Middle frontal gyrus (tissue), 1 donor: ENCODE results near the gene GPR6.

Source experiments
- DNase-seq: peaks from one replicate; pipeline ENCODE4 v3.0.0-alpha.2; 2015; ENCODE audit warnings: low spot score; ENCODE audit errors: extremely low spot score

GPR6 gene

DNA sequence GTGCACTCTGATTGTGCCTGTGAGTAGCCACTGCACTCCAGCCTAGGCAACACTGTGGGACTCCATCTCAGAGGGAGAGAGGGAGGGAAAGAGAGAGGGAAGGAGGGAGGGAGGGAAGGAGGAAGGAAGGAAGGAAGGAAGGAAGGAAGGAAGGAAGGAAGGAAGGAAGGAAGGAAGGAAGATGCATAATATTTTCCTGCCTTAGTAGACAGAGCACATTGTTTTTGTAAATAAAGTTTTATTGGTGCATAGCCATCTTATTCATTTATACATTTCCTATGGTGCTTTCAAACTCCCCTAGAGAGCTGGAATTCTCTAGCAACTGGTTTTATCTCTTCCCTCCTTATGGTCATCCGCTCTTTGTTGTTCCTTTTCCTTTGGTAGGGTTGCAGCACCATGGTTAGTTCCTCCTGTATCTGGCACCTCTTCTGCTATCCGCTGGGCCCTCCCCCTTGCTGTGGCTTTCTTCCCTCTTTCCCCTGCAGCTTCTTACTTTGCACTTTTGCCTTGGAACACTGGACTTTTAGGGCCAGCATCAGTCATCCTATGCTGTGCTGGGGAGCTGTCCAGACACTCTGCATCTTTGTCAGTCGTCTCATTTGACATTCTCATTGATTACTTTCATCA is 20.2 kb downstream of the GPR6 start:
- no peak for DNase-seq

- DNase-seq: no peak
Measured at GRCh38 chr6:109999740-110000139, 21.6 kb downstream of the GPR6 start.

GRCh38 chr6:110002676-110003075 is 24.6 kb downstream of the GPR6 start:
- no peak for DNase-seq

GRCh38 chr6:110013386-110013785 is 35.3 kb downstream of the GPR6 start:
- DNase-seq: no peak

GRCh38 chr6:110015206-110015605 is 37.1 kb downstream of the GPR6 start:
- no peak for DNase-seq

DNA sequence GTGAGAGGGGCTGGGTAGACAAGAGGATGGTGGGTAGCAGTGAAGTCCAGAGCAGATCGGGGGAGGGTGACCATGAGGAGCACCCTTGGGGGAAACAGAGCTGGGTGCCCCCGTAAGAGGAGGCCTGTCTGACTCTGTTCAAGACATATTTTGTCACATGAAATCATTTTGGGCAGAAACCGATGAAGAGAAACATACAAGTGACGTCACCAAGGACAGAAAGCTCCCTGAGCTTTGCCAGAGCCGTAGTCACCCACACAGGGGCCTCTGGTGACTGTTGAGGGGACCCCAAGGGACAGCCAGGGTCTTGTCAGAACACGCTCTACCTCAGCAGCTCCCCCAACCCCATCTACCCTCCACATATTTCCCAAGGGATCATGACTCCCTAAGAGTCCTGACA is 39.2 kb downstream of the GPR6 start:
- DNase-seq: no peak

DNA sequence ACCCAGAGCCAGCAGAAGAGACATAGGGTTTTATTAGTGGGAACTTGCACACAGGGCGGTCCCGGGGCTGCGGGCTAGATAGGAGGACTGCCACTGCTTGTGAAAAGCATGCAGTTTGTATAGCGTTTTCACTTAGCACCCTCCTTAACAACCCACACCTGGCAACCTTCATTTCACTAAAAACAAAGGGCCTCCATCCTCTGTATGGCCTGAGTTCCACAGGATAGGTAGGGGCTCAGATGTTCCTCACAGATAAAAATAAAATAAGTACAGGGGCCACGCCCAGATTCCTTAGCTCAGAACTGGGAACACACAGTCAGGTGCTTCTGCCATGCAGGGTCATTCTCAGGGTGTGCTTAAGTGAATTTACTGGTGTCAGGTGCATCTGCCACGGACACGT is 39.8 kb downstream of the GPR6 start:
- DNase-seq: no peak

DNA sequence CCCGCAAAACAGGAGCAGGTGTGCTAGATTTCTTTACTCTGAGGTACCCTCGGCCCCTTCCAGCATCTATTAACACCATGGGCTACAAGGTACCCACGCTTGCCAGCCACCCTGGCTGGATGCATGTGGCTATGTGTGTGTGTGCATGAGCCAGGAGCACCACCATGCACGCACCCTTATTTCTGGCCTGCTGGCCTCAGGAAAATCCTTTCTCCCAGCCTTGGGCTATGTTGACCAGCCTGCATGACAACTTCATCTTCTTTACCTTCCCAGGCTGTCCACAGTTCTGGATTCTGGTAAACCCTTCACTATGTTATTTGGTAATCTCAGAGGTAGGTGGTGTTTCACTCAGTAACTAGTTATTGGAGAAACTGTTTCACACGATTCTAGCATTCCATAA is 40.4 kb downstream of the GPR6 start:
- no peak for DNase-seq

DNA sequence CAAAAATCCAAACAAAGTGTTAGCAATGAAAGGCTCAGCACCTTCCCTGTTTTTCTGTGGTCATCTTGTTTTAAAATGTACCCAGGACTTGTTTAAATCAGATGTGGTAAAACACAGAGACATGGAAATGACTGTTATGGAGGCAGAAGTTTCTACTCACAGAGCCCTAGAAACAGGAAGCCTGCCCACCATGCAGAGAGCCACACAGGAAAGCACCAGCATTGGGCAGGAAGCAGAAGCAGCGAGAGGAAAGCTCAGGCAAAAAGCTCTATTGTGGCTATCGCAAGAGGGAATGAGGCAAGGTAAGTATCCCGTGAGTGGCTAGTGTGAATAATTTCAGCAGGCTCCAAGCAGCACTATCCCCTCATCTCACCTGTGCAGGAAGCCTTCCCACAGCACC is 42.8 kb downstream of the GPR6 start:
- no peak for DNase-seq

DNA sequence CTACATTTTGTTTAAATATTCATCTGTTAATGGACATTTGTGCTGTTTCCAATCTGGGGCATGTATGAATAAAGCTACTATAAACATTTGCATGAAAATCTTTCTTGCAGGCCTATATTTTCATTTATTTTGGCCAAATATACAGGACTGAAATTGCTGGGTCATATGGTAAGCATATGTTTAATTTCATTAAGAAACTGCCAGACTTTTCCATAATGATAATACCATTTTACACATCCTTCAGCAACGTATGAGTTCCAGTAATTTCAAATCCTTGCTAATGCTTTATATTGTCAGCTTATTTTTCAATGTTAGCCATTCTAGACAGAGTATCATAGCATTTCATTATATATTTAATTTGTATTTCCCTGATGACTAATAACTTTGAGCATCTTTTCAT is 51.0 kb downstream of the GPR6 start:
- no peak for DNase-seq
